ENCODE results near the gene PLAAT5.
A peak's percentile ranks its signal among the peaks of the same experiment; 100 is the strongest.

PLAAT5 gene

DNA sequence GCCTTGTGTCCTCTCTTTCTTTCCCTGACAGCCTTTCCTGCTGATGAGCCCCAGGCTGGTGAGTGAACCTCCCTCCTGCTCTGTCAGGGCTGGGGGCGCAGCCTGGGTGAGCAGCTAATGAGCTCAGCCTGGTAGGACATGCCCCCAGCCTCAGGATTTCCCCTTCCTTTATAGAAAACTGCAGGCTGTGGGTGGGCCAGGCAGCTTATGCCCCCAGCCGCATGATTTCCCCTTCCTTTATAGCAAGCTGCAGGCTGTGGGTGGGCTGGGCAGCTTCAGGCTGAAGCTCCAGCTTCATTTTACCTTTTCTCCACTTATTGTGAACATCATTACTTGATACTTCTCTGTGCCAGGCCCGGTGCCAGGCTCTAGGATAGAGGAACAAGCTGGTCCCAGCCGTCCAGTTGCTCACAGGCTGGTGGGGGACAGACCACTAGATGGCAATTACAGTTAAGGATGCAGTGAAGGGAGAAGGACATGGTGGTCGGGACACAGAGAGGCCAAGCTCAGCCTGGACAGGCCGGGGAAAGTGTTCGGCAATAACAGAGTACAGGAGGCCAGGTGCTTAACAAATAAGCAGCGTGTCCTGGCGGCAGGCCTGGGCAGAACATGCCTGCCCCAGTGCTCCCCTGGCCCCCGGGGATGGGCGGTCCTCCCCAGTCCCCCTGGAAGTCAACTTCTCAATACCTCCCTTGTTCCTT is 20.2 kb upstream of the PLAAT5 start:
- DNase-seq: no peak

DNA sequence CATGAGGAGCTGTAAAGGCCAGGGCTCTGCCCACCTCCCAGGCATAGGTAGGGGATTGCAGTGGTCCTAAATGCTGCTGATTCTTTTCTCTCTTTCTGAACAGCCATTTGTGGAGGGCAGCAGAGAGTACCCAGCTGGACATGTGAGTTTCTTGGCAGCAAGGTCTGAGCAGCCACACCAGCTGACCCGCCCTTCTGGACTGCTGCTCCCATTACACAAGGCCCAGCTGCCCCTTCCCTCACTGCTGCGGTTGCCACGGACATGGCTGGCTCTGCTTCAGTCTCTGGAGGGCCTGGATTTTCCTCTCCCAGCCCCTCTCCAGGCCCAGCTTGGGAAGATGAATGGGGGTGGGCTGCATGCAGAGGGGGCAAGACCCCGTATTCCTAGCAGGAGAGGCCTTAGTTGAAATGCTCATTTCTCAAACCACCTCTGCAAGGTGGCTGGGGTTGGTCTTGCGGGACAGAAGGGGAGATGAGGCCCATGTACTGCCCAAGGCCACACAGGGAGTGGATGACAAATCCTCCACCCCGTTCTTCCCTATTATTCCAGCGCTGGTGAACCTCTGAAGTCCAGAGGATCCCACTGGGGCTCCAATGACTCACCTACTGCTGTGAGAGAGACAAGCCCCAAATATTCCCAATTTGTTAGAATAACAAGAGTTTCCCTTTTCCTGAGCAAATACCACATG is 19.5 kb upstream of the PLAAT5 start:
- DNase-seq: no peak

DNA sequence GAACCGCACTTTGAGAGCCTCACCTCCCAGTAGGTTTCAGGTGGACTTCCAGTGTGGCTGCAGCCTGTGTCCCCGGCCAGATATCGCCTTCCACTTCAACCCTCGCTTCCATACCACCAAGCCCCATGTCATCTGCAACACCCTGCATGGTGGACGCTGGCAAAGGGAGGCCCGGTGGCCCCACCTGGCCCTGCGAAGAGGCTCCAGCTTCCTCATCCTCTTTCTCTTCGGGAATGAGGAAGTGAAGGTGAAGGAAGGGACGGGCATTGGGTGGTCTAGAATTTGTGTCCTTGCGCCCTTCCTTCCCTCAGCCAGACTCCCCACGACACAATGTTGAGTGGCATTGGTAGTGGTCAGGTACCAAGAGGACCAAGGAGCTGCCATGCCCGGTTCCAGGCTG is 17.8 kb upstream of the PLAAT5 start:
- no peak for DNase-seq

DNA sequence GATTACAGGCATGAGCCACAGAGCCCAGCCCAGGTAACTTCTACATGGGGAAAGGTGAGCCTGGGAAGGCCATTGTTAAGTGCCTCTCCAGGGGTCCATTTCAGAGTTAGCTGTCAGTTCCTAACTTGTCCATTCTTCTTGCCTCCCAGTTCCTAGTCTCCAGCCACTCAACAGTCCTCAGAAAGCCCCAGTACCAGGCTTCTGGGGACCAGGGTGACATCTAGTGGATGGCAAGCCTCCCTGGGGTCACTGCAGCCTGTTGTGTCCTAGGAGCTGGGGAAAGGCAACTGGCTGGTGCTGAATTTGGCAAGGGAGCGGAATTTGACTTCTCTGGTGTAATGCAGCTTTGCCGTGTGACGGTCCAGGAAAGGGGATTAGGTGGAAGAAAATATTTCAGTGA is 17.0 kb upstream of the PLAAT5 start:
- no peak for DNase-seq

DNA sequence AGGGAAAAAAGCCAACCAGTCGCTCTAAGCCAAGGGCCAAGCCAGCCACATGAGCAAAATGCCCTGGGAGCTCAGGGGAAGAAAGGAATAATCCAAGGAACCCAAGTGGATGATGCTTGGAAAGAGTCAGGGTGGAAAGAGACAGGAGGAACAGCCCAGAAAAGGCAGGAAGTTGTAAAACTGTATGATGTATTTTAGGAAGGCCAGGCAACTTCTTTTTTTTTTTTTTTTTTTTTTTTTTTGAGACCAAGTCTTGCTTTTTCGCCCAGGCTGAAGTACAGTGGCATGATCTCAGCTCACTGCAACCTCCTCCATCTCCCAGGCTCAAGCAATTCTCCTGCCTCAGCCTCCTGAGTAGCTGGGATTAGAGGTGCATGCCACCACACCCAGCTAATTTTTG is 16.5 kb upstream of the PLAAT5 start:
- no peak for DNase-seq

DNA sequence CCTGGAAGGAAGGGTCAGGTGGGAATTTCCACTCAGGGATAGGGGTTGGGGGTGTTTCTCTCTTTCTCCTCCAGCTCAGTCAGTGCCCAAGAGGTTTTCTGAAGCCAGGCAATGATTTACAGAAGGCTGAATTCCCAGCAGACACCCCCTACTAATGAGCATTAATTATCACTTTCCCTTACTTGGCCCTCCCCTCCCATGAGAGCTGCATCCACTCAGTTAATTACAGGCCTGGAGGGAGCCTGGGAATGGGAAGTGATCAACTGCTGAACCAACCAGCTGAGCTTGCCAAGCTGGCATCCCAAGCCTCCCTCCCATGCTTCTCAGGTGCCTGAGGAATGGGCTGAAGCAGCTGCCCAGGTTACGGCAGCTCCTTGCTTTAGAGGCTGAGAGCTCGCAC is 15.9 kb upstream of the PLAAT5 start:
- no peak for DNase-seq

DNA sequence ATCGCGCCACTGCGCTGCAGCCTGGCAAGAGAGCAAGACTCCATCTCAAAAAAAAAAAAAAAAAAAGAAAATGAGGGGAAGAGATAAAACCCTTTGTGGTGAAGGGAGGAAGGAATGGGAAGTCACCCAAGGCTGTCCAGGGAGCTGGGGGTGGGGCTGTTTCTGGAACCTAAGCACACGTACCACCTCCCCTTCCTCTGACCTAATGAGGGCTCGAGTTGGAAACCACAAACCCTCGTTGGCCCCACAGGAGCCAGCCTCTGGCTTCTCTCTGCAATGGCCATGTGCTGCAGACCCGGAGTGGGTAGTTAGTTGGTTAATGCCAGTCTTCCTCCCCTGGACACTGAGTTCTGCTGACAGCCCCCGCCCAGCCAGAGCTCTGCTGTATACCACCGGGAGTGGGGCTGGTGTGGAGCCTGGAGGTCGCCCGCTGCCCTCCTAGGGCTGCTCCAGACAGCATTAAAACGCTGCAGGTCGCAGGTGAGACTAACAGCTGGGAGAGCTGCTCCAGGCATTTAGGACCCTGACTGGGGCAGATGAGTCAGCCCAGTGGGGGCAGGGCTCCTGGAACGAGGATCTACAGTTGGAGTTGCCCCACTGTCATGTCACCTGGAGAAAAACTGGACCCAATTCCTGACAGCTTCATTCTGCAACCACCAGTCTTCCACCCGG is 15.0 kb upstream of the PLAAT5 start, which contains the start of gene LGALS12:
TSS of gene LGALS12 (plus strand) at position 228 of the 672 bp plus-strand sequence. CDS start at position 603, 375 bp downstream.
- no peak for DNase-seq

DNA sequence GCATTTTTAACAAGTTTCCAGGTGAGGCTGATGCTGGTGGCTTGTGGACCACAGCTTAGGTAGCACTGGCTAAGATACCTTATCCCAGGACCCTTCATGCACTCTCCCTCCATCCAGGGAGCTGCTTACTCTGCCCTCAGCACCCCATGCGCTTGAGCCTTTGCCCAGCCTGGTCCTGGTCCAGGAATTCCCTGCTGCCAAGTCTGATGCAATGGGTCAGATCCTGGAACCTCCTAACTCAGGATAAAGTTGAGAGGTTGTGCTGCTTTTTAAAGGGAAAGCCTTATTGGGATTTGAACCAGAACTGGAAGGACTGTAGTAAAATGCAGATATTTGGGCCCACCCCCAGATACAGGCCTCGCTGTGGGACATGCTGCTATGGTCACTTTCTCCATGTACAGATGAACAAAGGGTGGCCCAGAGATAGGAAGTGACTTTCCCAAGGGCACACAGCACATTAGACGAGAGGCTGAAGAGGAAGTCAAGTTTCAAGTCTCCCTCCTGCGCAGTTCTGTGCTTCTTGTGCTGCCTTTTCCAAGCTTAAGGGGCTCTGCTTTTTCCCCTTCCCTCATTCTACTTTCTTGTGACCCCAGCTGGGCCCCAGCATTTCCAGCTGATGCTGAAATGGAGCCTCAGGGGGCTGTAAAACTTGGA is 14.1 kb upstream of the PLAAT5 start:
- no peak for DNase-seq

DNA sequence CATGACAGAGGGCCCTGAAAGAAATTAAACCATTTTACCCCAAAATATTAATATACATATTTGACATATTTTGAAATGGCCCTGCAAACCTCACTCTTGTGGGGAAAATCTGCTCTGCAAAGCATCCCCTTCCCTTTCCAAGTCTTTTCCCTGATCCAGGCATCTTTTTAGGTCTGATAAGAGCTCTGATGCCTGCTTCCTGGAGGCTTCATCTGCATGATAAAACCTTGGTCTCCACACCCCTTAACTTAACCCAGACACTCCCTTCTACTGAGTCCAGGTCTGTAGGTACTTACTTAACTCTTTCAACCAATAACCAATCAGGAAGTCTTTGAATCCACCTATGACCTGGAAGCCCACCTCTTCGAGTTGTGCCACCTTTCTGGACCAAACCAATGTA is 13.1 kb upstream of the PLAAT5 start:
- no peak for DNase-seq

DNA sequence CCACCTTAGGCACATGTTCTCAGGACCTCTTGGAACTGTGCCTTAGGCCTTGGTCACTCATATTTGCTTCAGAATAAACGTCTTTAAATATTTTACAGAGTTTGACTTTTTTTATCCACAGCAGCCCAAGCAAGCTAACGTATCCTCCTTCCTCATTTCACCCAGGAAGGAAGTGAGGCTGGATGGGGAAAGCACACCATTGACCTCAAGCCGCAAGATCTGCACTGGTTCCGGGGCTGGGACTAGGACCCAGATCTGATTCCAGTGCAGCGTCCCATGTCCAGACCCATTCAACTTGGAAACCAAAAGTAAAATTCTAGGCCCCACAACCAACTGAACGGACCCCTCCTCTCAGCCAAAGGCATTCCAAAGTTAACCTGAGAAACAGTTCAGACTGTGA is 12.5 kb upstream of the PLAAT5 start:
- no peak for DNase-seq

DNA sequence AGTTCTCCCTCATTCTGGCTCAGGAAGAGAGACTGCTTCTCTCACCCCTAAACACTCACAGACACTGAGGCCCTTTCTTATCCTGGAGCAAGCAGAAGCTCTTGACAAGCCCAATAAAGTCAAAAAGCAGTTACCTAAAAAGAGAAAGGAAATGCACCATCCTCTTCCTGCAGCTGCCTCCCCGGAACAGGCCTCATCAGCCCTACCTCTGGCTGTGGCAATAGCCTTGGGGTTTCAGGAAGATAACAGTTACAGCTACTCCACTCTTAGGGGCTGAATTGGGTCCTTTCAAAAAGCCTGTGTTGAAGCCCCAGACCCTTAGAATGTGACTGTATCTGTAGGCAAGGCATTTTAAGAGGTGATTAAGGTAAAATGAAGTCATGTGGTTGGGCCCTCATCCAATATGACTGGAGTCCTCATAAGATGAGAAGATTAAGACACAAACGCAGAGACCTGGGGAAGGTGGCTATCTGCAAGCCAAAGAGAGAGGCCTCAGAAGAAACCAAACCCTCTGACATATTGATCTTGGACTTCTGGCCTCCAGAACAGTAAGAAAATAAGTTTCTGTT is 11.4 kb upstream of the PLAAT5 start:
- DNase-seq: no peak

DNA sequence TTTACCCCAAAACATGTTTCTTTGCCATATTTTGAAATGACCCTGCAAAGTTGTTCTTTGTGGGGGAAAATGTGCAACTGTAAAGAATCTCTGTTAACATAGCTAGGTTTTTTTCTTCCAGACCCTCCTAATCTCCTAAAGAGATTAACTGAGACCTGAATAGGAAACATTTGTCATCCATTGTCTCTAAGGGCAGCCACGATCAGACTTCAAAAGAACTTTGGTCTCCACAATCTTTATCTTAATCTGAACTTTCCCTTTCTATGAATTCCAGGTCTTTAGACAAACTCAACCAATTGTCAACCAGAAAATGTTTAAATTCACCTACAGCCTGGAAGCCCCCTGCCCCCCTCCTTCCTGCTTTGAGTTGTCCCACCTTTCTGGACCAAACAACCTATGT is 10.3 kb upstream of the PLAAT5 start:
- DNase-seq: no peak

DNA sequence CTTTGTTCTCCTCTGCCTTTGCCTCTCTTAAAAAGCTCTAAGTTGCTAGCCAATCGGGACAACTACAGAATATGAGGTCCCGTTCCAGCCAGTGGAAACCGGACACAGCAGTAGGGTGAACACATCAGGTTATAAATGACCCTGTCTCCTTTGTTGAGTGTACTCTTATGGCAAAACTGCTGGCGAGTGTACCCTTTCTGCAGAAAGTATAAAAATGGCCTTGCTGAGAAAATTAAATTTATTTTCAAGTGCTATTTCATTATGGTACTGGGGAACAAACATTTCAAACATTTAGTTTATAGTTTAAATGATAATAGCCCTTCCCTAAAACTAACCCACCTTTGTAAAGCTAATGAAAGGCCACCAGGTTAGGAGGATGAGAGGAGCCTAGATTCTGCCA is 8.9 kb upstream of the PLAAT5 start:
- DNase-seq: no peak

DNA sequence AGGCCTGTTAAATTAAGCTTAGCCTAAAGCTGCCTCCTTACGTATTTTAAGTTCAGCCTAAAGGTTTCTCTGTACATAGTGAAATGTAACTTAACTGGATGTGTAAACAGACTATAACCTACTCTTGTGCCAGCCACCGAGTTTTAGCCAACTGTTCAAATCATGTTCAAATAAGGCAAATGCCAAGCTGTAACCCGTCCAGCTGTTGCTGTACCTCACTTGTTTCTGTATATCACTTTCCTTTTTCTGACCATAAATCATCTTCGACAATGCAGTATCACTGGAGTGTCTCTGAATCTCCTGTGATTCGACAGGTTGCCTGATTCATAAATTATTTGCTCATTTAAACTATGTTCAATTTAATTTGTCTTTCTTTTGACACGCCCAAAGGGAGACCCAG is 4.0 kb upstream of the PLAAT5 start:
- no peak for DNase-seq

DNA sequence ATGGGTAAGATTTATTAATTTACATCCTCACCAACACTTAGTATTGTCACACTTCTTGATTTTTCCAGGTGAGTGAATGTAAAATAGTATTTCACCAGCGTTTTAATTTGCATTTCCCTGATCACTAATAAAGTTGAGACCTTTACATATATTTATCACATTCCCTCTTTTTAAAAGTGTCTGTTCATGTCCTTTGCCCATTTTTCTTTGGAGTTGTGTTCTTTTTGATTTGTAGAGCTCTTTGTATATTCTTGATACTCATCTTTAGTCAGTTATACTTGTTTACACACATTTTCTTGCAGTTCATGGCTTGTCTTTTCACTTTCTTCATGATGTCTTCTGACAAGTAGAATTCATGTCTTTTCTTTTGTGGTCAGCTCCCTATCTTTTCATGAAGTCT is 2.2 kb upstream of the PLAAT5 start:
- no peak for DNase-seq

DNA sequence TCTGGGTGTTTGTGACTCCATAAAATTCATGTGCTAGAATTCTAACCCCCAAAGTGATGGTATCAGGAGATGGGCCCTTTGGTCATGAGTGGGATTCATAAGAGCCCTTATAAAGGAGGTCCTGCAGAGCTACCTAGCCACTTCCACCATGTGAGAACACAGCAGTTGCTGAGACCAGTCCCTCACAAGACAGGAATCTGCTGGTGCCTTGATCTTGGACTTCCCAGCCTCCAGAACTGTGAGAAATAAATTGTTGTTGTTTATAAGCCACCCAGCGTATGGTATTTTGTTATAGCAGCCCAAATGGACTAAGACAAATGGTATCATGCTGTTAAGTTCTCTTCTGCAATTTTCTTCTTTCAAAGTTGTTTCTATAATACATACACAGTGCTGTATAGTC is 1.5 kb upstream of the PLAAT5 start:
- no peak for DNase-seq

DNA sequence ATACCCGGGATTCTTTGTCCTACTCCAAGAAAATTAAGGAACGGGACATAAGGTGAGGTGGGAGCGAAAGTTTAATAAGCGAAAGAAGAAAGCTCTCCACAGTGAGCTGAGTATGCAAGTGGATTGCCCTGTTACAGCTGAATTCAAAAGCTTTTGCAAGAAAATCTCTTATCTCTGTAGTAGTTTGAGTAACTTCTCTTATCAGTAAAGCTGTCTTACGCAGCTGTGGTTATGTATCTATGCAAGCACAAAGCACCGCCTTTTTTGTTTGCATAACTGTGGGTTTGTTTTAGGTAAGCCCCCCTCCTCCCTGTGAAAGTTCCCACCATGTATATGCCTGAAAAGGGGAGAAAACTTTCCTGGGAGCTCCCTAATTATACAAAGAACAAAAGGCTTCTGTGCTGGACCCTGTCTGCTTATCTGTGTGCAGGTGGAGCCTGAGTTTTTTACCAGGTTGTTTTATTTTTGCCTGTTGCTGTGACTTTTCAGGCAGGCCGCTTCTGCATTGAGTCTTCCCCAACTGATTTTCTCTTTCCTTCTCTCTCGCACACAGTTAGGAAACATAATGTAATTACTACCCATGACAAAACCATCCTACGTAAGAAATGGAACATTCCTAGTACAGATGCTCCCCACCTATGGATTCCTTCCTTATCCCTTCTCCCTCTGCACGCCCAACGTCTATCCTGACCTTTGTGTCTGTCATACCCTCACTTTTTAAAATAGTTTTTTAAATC is 837 bp upstream of the PLAAT5 start:
- no peak for DNase-seq

DNA sequence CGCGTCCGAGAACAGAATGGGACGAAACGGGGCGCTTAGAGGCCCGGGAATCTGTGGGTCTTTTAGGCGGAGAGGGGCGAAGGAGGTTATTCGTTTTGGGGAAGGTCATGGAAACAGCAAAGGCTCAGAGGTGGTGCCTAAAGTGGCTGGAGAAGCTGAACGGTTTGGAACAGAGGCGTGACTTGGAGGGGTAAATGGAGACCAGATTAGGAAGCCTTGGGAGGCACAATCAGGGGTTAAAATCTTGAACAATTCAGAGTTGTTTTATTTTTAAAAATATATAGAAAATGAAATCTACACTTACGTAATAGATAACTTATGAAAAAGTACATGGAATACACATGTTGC is 247 bp upstream of the PLAAT5 start:
- DNase-seq: no peak

DNA sequence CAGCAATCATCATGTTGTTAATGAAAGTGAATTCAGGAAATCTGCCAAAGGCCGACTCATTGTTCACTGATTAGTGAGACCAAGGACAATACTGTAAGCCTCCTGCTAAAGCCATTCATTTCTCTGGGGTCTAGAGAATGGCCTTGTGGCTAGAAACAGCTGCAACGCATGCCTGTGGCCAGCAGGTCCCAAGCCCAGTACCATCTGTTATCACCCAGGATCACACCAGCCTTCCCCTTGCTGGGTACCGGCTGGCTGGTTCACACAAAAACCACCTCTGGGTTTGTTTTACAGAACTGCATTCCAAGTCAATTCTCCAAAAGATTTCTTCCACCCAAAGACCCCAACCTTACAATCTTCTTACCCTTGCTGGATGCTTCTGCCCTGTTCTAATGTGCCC is 1.1 kb downstream of the PLAAT5 start:
- no peak for DNase-seq

DNA sequence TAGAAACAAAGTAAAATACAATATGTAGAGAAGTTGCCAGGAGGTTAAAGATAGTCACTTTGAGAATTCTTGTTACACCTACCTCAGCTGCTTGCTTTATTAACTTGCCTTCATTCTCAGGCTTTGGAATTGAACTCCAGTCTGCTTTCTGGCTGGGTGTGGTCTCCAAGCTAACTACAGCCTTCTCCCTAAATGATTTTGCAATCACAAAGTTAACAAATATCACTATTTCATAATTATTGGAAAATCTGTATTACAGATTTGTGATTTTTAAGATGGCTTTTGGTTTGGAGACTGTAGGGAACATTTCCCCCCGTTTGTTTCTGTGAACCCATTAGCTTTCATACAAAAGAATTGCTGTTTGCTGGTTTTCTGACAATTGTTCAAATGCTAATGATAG is 2.2 kb downstream of the PLAAT5 start:
- DNase-seq: no peak

DNA sequence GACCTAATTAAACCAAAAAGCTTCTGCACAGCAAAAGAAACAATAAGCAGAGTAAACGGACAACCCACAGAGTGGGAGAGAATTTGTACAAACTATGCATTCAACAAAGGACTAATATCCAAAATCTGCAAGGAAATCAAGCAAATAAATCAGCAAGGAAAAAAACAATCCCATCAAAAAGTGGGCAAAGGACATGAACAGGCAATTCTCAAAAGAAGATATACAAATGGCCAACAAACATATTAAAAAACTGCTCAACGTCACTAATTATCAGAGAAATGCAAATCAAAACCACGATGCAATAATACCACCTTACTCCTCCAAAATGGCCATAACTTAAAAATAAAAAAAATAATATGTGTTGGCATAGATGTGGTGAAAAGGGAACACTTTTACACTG is 5.2 kb downstream of the PLAAT5 start:
- no peak for DNase-seq

DNA sequence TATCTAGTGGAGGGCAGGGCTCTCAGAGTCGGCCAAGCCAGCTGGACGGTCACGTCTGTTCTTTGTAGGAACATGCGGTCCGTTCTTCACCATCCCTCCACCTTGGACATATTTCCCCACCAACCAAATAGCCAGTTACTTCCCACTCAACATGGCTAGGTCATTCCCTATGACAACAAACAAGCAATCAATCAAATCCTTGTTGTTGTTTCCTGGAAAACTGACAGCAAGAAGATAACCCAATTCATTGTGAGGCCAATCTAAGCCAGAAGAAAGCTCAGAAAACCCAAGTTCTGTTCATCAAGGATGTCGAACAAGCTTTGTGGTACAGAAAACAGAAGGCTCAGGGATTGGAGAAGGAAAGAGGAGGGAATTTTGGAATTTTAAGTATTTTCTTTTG is 10.9 kb downstream of the PLAAT5 start:
- DNase-seq: no peak

DNA sequence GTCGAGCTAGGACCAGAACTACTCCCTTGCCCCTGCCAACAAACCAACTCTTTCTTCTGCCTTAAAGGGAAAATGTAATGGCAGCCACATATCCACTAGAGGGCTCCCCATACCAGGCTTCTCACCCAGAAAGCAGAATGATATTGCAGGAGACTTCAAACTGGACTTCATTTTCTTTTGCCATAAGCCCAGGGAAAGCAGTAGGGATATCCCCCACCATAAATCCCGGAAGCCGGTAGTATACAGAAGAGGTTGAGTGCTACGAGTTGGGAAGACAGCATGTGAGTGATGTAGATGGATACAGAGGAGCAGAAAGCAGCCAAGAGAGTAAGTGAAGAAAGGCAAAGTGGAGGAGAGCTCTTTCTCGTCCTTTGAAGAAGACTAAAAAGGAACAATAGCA is 12.1 kb downstream of the PLAAT5 start:
- peak; percentile 45 for DNase-seq

All from activated CD8-positive, alpha-beta memory T cell treated with anti-CD3 and anti-CD28 coated beads, Interleukin-2, amount 50 U/mL, for 4 hours (primary cell).